HG02840 (cell line): Measurements from ENCODE around the gene ZFP64.
"Not testable (repeated sequence)": the region's sequence is repeated elsewhere in the genome, so short reads cannot be mapped to it uniquely, and the experiment has no call there.

Source experiments
- ATAC-seq: cut with Tn5 transposase; IDR thresholded peaks from one replicate; pipeline ENCODE4 v1.9.1; 2021; ENCODE audit warnings: mild to moderate bottlenecking, moderate library complexity, moderate number of reproducible peaks; ENCODE audit not compliant: unreplicated experiment, low FRiP score

ZFP64 gene

GRCh38 chr20:52207020-52207810, 15.6 kb upstream of the ZFP64 start:
- no peak for ATAC-seq

GRCh38 chr20:52204136-52204535, 12.6 kb upstream of the ZFP64 start:
- no peak for ATAC-seq

- no peak for ATAC-seq
Observed at GRCh38 chr20:52201395-52201794, 9.8 kb upstream of the ZFP64 start.

GRCh38 chr20:52200870-52201269, 9.3 kb upstream of the ZFP64 start:
- ATAC-seq, result no peak

GRCh38 chr20:52196845-52197244, 5.3 kb upstream of the ZFP64 start:
- ATAC-seq, result no peak

- ATAC-seq, result no peak
Observed at GRCh38 chr20:52193886-52194545, 2.4 kb upstream of the ZFP64 start.

- ATAC-seq, result no peak
Observed at GRCh38 chr20:52193133-52193532, 1.6 kb upstream of the ZFP64 start.

GRCh38 chr20:52192719-52193007, 1.1 kb upstream of the ZFP64 start:
- ATAC-seq, result not testable (repeated sequence)

- peak; percentile 36 for ATAC-seq
Observed at GRCh38 chr20:52191916-52192718, 538 bp upstream of the ZFP64 start.

- ATAC-seq, result peak; percentile 34
Observed at GRCh38 chr20:52190437-52191131, 995 bp downstream of the ZFP64 start.

GRCh38 chr20:52181766-52182165, 9.8 kb downstream of the ZFP64 start:
- ATAC-seq, result no peak

GRCh38 chr20:52180180-52180840, 11.3 kb downstream of the ZFP64 start:
- ATAC-seq, result no peak

GRCh38 chr20:52179331-52180179, 12.0 kb downstream of the ZFP64 start:
- peak; percentile 84 for ATAC-seq

- no peak for ATAC-seq
Observed at GRCh38 chr20:52178691-52179090, 12.9 kb downstream of the ZFP64 start.

- ATAC-seq, result no peak
Observed at GRCh38 chr20:52175840-52176239, 15.7 kb downstream of the ZFP64 start.

- ATAC-seq, result peak; percentile 67
Observed at GRCh38 chr20:52172392-52173047, 19.1 kb downstream of the ZFP64 start.

GRCh38 chr20:52171025-52171424, 20.6 kb downstream of the ZFP64 start:
- ATAC-seq, result no peak

GRCh38 chr20:52168116-52168515, 23.5 kb downstream of the ZFP64 start:
- no peak for ATAC-seq
